ENCODE measurements around the gene CHST14.

The CHST14 gene

GRCh38 chr15:40425681-40426080, 45.1 kb upstream of the CHST14 start:
- Histone ChIP-seq H3K9me2 (ENCODE audit: low read depth, low read length) (no peaks in the 10 kb centered on the region), H3K27me3 (ENCODE audit: insufficient read depth, low read length) (no peaks in the 10 kb centered on the region), H2AFZ (ENCODE audit: low read length) (no peak overlapping the region), H3K27ac (ENCODE audit: low read depth, low read length, poor library complexity, severe bottlenecking) (no peak overlapping the region), H3K4me3 (ENCODE audit: low read depth, low read length, poor library complexity, severe bottlenecking) (no peak overlapping the region), H3K79me2 (ENCODE audit: insufficient read depth, low read length) (no peaks in the 10 kb centered on the region), H3F3A (ENCODE audit: insufficient read depth, low read length) (no peaks in the 10 kb centered on the region), H3K9ac (ENCODE audit: low read length) (no peak overlapping the region), H3K36me3 (ENCODE audit: insufficient read depth, low read length) (no peaks in the 10 kb centered on the region), H3K9me3 (ENCODE audit: low read length) (no peaks in the 10 kb centered on the region), H3K4me2 (ENCODE audit: low read length) (no peak overlapping the region), H3K4me1 (ENCODE audit: insufficient read depth, low read length, severe bottlenecking) (no peaks in the 10 kb centered on the region), H4K20me1 (ENCODE audit: insufficient read depth, low read length) (no peaks in the 10 kb centered on the region)
- TF ChIP-seq CTCF (IDR thresholded peaks at IDR 0.05; ENCODE audit: low read length) (no peak), EZH2 (IDR thresholded peaks at IDR 0.05; ENCODE audit: borderline replicate concordance, low read length) (no peak)

- Histone ChIP-seq H3K4me2 (ENCODE audit: low read length) (no peak overlapping the region), H3K79me2 (ENCODE audit: insufficient read depth, low read length) (no peaks in the 10 kb centered on the region), H3K36me3 (ENCODE audit: insufficient read depth, low read length) (no peaks in the 10 kb centered on the region), H3K9ac (ENCODE audit: low read length) (no peak overlapping the region), H4K20me1 (ENCODE audit: insufficient read depth, low read length) (no peaks in the 10 kb centered on the region), H3K27me3 (ENCODE audit: insufficient read depth, low read length) (no peaks in the 10 kb centered on the region), H3K4me3 (ENCODE audit: low read depth, low read length, poor library complexity, severe bottlenecking) (no peak overlapping the region), H3K9me2 (ENCODE audit: low read depth, low read length) (no peaks in the 10 kb centered on the region), H2AFZ (ENCODE audit: low read length) (no peak overlapping the region), H3K27ac (ENCODE audit: low read depth, low read length, poor library complexity, severe bottlenecking) (no peak overlapping the region), H3F3A (ENCODE audit: insufficient read depth, low read length) (no peaks in the 10 kb centered on the region), H3K4me1 (ENCODE audit: insufficient read depth, low read length, severe bottlenecking) (no peaks in the 10 kb centered on the region), H3K9me3 (ENCODE audit: low read length) (no peaks in the 10 kb centered on the region)
- TF ChIP-seq CTCF (IDR thresholded peaks at IDR 0.05; ENCODE audit: low read length) (no peak), EZH2 (IDR thresholded peaks at IDR 0.05; ENCODE audit: borderline replicate concordance, low read length) (no peak)
Observed at GRCh38 chr15:40427188-40427587, 43.6 kb upstream of the CHST14 start.

GRCh38 chr15:40428185-40428584, 42.6 kb upstream of the CHST14 start:
- Histone ChIP-seq H3K79me2 (ENCODE audit: insufficient read depth, low read length) (no peaks in the 10 kb centered on the region), H3K9ac (ENCODE audit: low read length) (no peak overlapping the region)

More at GRCh38 chr15:40428185-40428584, 42.6 kb upstream of the CHST14 start:
- Histone ChIP-seq H3K36me3 (ENCODE audit: insufficient read depth, low read length) (no peaks in the 10 kb centered on the region), H2AFZ (ENCODE audit: low read length) (no peak overlapping the region), H3K4me1 (ENCODE audit: insufficient read depth, low read length, severe bottlenecking) (no peaks in the 10 kb centered on the region), H3K9me2 (ENCODE audit: low read depth, low read length) (no peaks in the 10 kb centered on the region), H3K4me2 (ENCODE audit: low read length) (no peak overlapping the region), H4K20me1 (ENCODE audit: insufficient read depth, low read length) (no peaks in the 10 kb centered on the region), H3K27me3 (ENCODE audit: insufficient read depth, low read length) (no peaks in the 10 kb centered on the region), H3F3A (ENCODE audit: insufficient read depth, low read length) (no peaks in the 10 kb centered on the region), H3K4me3 (ENCODE audit: low read depth, low read length, poor library complexity, severe bottlenecking) (no peak overlapping the region), H3K27ac (ENCODE audit: low read depth, low read length, poor library complexity, severe bottlenecking) (no peak overlapping the region), H3K9me3 (ENCODE audit: low read length) (no peaks in the 10 kb centered on the region)
- TF ChIP-seq CTCF (IDR thresholded peaks at IDR 0.05; ENCODE audit: low read length), result no peak
- no peak for TF ChIP-seq EZH2 (IDR thresholded peaks at IDR 0.05; ENCODE audit: borderline replicate concordance, low read length)
